Measurements from ENCODE around the gene EZH2.

EZH2 gene

DNA sequence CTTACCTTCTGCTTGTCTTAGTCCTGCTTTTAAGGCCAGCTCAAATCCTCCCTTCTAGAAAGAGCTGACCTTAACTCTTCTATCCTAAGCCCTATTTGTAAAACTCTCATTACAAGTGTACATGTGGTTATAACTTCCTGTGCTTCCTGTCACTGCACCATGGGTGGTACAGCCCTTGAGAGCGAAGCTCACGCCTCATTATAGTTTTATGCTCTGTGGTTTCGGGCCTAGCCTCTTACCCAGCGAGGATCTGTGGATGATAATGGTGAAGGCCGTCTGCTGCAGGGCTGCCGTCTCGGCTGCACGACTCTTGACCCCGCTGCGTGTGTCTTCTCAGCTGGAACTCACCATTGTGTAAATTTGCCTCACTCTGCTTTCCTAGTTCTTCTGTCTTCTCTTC lies 110.8 kb downstream of the EZH2 start:
- no peak for DNase-seq (ENCODE audit: extremely low read depth in 1 of 2, low read depth in 1 of 2)

DNA sequence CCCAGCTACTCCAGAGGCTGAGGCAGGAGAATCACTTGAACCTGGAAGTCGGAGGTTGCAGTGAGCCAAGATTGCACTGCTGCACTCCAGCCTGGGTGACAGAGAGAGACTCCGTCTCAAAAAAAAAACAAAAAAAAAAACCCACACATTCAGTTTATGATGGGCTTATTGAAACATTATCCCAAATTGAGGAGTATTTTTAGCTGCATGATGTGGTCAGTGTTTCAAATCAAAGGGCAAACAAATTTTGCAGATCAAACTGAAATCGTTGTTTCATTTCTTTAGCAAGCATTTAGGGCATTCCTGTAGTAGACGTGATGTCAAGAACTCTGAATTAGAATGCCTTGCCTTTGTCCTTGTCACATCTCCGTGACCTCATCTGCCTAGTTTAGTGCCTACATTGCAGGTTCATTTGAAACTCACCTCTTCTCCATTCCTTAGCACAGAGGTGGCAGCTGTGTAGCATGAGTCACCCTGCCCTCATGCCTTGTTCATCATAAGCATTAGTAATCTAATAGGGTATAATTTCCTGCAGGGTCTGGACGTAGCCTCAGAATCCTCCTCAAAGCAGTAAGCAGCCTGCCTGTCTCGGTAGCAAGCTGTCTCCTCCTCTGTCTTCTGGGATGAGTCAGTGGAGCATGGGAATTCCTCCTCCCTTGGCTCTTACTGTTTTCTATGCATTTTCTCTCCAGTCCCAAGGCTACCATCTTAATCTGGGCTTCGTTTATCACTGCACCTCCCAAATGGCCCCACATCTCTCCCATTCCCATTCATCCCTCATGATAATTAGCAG lies 111.6 kb downstream of the EZH2 start:
- no peak for DNase-seq (ENCODE audit: extremely low read depth in 1 of 2, low read depth in 1 of 2)

DNA sequence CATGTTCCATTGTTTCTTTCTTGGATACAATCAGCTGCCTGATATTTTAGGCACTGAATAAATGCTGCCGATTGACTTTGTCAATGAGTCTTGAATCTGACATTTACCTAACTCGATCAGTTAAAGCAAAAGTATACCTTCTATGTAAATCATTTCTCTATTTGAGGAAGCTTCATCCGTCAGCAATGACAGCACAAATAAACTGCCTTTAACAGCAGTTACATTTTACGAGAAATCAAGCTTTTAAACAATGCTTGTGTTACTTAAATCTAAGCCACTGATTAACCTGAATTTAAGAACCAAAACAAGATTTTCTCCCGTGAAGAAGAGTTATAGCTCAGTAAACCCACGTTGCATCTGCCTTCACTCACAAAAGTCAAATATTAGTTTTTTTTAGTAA lies 114.1 kb downstream of the EZH2 start:
- DNase-seq (ENCODE audit: extremely low read depth in 1 of 2, low read depth in 1 of 2) = no peak

DNA sequence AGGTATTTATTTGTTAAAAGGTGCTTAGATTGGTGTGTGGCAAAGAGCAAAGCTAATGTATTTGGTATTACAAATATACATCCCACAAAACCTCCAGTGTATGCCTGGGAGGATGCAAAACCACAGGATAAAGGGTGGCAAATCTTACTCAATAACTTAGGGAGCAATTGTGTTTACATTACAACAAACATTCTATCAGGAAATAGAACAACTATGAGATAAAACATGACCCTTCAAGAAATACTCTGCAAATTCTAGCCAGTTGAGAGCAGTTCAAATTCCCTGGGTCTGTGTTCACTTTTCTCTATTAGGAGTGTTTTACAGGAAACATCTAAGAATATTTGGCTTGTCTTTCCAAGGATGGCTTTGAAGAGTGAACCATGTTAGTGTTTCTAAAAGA lies 120.5 kb downstream of the EZH2 start:
- DNase-seq (ENCODE audit: extremely low read depth in 1 of 2, low read depth in 1 of 2) = no peak

DNA sequence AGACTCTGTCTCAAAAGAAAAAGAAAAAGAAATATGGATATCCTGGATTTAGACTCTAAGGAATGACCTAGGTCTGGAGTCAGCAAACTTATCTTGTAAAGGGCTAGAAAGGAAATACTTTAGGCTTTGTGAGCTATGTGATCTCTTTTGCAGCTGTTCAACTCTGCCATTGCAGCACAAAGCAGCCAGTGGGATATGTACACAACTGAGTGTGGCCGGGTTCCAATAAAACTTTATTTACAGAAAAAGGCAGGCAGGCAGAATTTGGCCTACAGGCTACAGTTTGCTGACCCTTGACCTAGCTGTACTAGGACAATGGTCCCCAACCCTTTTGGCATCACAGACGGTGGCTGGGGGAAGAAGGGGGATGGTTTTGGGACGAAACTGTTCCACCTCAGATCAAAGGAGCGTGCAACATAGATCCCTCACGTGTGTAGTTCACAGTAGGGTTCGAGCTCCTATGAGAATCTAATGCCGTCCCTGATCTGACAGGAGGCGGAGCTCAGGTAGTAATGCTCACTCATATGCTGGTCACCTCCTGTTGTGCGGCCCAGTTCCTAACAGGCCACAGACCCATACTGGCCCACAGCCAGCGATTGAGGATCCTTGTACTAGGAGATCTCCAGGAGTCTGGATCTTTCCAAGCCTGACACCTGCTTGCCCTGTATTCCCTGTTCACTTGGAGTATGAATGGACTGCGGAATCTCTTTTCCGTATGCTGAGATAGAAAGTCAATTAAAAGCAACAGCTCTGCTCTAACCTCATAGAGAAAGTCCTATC lies 122.4 kb downstream of the EZH2 start:
- no peak for DNase-seq (ENCODE audit: extremely low read depth in 1 of 2, low read depth in 1 of 2)
